B cell (primary cell): ENCODE data around the gene PBOV1. TPM values are rescaled to one million over a fixed set of nuclear protein-coding genes. Genes with fewer than 3 reads are reported as not detected.

Experiments
- ATAC-seq: fragments of 200-7000 bp; cut with Tn5 transposase; one replicate; pipeline ENCODE4 v1.10.0; 2021; ENCODE audit warnings: low read depth, mild to moderate bottlenecking, moderate number of reproducible peaks, moderate library complexity
- CTCF ChIA-PET: fragments of 350-600 bp; sonication (Branson Sonifier 250); formaldehyde crosslinking; loops from one replicate; lab custom pipeline; 2021; ENCODE audit warnings: antibody characterized with exemption, inconsistent platforms; lab: Charles Lee
- POLR2A ChIA-PET: fragments of 350-600 bp; sonication (Branson Sonifier 250); formaldehyde crosslinking; loops from one replicate; lab custom pipeline; 2021; ENCODE audit warnings: antibody characterized with exemption; lab: Charles Lee
- DNase-seq: peaks from one replicate; pipeline ENCODE4 v3.0.0; 2013
- H2AFZ ChIP-seq: 2 replicates; pipeline ENCODE4 v1.6.1; 2012; ENCODE audit warnings: mild to moderate bottlenecking, low read depth, low read length; ENCODE audit not compliant: insufficient read depth, poor library complexity, severe bottlenecking
- H3K27ac ChIP-seq, 2 donors: 1 replicate in 1 of 2; 2 replicates in 1 of 2; pipeline ENCODE4 v1.5.1; 2012 to 2013; ENCODE audit warnings: low read length in 2 of 2, mild to moderate bottlenecking in 2 of 2, moderate library complexity in 1 of 2
- H3K27me3 ChIP-seq, 4 experiments: fragments of 200-600 bp in 1 of 4; sonication (generic) in 1 of 4; replicated peaks in 1 of 4; 1 replicate in 2 of 4; 2 replicates in 2 of 4; pipeline versions ENCODE4 v1.6.1 to v1.7.0; 2013 to 2016; ENCODE audit warnings: low read length in 3 of 4, mild to moderate bottlenecking in 2 of 4, mixed read lengths in 1 of 4, moderate library complexity in 1 of 4; ENCODE audit not compliant: insufficient read depth in 4 of 4, control insufficient read depth in 3 of 4; ENCODE audit errors: control extremely low read depth in 1 of 4
- H3K36me3 ChIP-seq, 2 experiments: replicated peaks in 1 of 2; 1 replicate in 1 of 2; 2 replicates in 1 of 2; pipeline versions ENCODE4 v1.6.1 to v1.7.1; 2013; ENCODE audit warnings: low read length in 1 of 2; ENCODE audit not compliant: insufficient read depth in 2 of 2, control insufficient read depth in 1 of 2; ENCODE audit errors: control extremely low read depth in 1 of 2, extremely low read depth in 1 of 2
- H3K4me1 ChIP-seq, 2 donors: fragments of 200-600 bp in 1 of 2; sonication (generic) in 1 of 2; 1 replicate in 1 of 2; 2 replicates in 1 of 2; pipeline versions ENCODE4 v1.5.1 to v1.6.1; 2013 to 2017; ENCODE audit warnings: low read length in 2 of 2; ENCODE audit not compliant: control insufficient read depth in 2 of 2, insufficient read depth in 2 of 2
- H3K4me2 ChIP-seq: replicated peaks from 2 replicates; pipeline ENCODE3; 2012; ENCODE audit warnings: mild to moderate bottlenecking, low read depth, low read length; ENCODE audit not compliant: poor library complexity, severe bottlenecking
- H3K4me3 ChIP-seq, 5 experiments: fragments of 200-600 bp in 1 of 5; sonication (generic) in 1 of 5; 1 replicate in 3 of 5; 2 replicates in 2 of 5; pipeline versions ENCODE4 v1.5.1 to v1.7.0; 2011 to 2016; ENCODE audit warnings: low read length in 4 of 5, mild to moderate bottlenecking in 4 of 5, low read depth in 2 of 5, control low read depth in 1 of 5, moderate library complexity in 1 of 5; ENCODE audit not compliant: insufficient read depth in 1 of 5; ENCODE audit errors: control extremely low read depth in 1 of 5, extremely low read depth in 1 of 5
- H3K79me2 ChIP-seq: fragments of 200-600 bp; sonication (generic); one replicate; pipeline ENCODE4 v1.6.0; 2016; ENCODE audit warnings: low read length; ENCODE audit not compliant: control insufficient read depth, insufficient read depth
- H3K9ac ChIP-seq: fragments of 200-600 bp; sonication (generic); 2 replicates; pipeline ENCODE4 v1.6.1; 2017; ENCODE audit warnings: mild to moderate bottlenecking, low read length, moderate library complexity
- H3K9me3 ChIP-seq, 3 donors: one replicate each; pipeline versions ENCODE4 v1.6.1 to v1.7.1; 2013; ENCODE audit warnings: low read length in 2 of 3; ENCODE audit not compliant: control insufficient read depth in 2 of 3, insufficient read depth in 1 of 3; ENCODE audit errors: control extremely low read depth in 1 of 3
- H4K20me1 ChIP-seq: 2 replicates; pipeline ENCODE4 v1.6.0; 2012; ENCODE audit warnings: mild to moderate bottlenecking, low read length; ENCODE audit not compliant: insufficient read depth, control insufficient read depth, poor library complexity, severe bottlenecking
- H3K27ac Mint-ChIP-seq: one replicate; pipeline ENCODE4 v1.8.0; 2021; ENCODE audit warnings: mixed read lengths
- H3K27me3 Mint-ChIP-seq: one replicate; pipeline ENCODE4 v1.8.0; 2021; ENCODE audit warnings: mixed read lengths
- H3K4me1 Mint-ChIP-seq: one replicate; pipeline ENCODE4 v1.8.0; 2021; ENCODE audit warnings: mixed read lengths
- H3K4me3 Mint-ChIP-seq: one replicate; pipeline ENCODE4 v1.8.0; 2021; ENCODE audit warnings: mixed read lengths
- H3K9me3 Mint-ChIP-seq: one replicate; pipeline ENCODE4 v1.8.0; 2022; ENCODE audit warnings: mixed read lengths; ENCODE audit not compliant: insufficient read depth
- EZH2 ChIP-seq: IDR thresholded peaks from 2 replicates; pipeline ENCODE4 v1.6.1; 2012; ENCODE audit warnings: borderline replicate concordance, low read depth, mild to moderate bottlenecking, moderate library complexity, low read length; ENCODE audit not compliant: insufficient read depth, poor library complexity, severe bottlenecking
- WGBS: methylation state at CpG from one replicate; pipeline ENCODE4 v1.1.5; 2013; ENCODE audit warnings: missing lambda C conversion rate; ENCODE audit not compliant: insufficient coverage; 5-methylcytosine and 5-hydroxymethylcytosine counted together
- intact Hi-C: fragments of 100-400 bp; cut with micrococcal nuclease; formaldehyde crosslinking; loops from one replicate; pipeline ENCODE4 v1.10.0; 2022
- polyA plus RNA-seq: library from polyadenylated mRNA; depleted of rRNA; stranded (reverse); fragments of >200 nt; gene quantifications from 2 replicates; pipeline ENCODE4 v1.2.3, GENCODE V29; 2012
- total RNA-seq, 2 donors: library from RNA; stranded (reverse); fragments of 120-200 nt in 1 of 2; gene quantifications; 1 replicate in 1 of 2; 2 replicates in 1 of 2; pipeline versions ENCODE4 v1.2.3 to v1.2.4, GENCODE V29; 2013 to 2022
- TF ChIP-seq, protein P1 (sequence below): fragments of 200-600 bp; IDR thresholded peaks from one replicate; pipeline ENCODE4 v1.8.0; 2022; ENCODE audit warnings: antibody characterized with exemption, mild to moderate bottlenecking

The PBOV1 gene
- total and polyA plus RNA-seq, 2 donors (not counting 1 experiment from before 2014, with no cell fraction given) = not detected

DNA sequence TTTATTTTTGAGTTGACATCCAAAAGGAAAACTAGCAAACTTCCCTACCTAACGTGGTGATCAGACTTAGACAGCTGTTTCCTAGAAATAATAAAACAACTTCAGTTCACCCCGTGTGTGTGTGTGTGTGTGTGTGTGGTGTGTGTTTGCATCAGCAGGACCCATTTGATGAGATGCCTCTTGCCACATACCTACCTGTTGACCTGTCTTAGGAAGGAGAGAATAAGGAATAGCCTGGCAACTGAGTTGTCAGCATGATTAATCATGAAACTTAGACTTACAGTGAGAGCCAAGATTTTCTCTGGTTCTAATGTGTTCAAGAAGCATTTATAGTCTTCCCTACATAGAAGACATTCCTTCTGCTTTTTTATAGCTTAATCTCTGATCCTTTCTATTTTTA, 16.1 kb upstream of the PBOV1 start:
- no peaks in the 10 kb centered on the region for H3K9me3 ChIP-seq
- Mint-ChIP-seq H3K27me3 (peaks cover 15% of the 10 kb centered on the region), H3K4me1 (peaks cover 15% of the 10 kb centered on the region), H3K4me3 (no peak overlapping the region), H3K27ac (no peak overlapping the region), H3K9me3 (no peaks in the 10 kb centered on the region)
- no peaks in the 10 kb centered on the region for H3K79me2 ChIP-seq
- no peaks in the 10 kb centered on the region for H3K36me3 ChIP-seq
- H4K20me1 ChIP-seq = no peaks in the 10 kb centered on the region
- CTCF ChIA-PET = no interaction called here
- no peak overlapping the region for H3K4me3 ChIP-seq
- TF ChIP-seq, protein P1, sequence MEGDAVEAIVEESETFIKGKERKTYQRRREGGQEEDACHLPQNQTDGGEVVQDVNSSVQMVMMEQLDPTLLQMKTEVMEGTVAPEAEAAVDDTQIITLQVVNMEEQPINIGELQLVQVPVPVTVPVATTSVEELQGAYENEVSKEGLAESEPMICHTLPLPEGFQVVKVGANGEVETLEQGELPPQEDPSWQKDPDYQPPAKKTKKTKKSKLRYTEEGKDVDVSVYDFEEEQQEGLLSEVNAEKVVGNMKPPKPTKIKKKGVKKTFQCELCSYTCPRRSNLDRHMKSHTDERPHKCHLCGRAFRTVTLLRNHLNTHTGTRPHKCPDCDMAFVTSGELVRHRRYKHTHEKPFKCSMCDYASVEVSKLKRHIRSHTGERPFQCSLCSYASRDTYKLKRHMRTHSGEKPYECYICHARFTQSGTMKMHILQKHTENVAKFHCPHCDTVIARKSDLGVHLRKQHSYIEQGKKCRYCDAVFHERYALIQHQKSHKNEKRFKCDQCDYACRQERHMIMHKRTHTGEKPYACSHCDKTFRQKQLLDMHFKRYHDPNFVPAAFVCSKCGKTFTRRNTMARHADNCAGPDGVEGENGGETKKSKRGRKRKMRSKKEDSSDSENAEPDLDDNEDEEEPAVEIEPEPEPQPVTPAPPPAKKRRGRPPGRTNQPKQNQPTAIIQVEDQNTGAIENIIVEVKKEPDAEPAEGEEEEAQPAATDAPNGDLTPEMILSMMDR = no peak
- no CpG with 5 or more reads among the region's 2 CpGs for WGBS
- peaks cover 6 to 10% of the 10 kb centered on the region in 2 donors for H3K4me1 ChIP-seq
- peaks cover 0 to 3% (median 0%) of the 10 kb centered on the region in 4 experiments for H3K27me3 ChIP-seq
- no peak overlapping the region for H3K9ac ChIP-seq
- no peak overlapping the region for H3K4me2 ChIP-seq
- H2AFZ ChIP-seq = no peak overlapping the region
- ATAC-seq = no peak
- POLR2A ChIA-PET = no interaction called here
- H3K27ac ChIP-seq = no peak overlapping the region
- intact Hi-C loops = no loop called here
- no peak for DNase-seq

DNA sequence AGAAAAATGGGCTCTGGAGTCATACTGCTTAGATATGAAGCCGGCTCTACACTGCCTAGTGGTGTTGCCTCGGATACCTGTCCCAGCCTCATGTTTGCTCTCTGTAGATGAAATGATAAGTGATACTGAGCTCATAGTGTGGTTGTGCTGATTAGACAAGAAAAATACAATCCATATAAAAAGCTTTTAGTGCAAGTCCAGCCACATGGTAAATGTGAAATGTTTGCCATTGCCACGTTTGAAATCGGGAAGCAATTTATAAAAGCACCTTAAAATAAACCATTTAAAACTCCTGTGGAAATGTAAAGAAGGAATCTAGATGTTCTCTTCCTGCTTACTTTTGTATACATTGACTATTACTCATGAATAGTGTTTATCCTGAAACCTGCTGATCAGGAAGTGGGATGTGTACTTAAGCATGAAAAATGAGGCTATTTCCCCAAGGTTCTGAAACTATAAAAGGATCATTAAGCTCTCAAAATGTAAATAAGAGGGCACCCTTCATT, 13.1 kb upstream of the PBOV1 start:
- no CpG with 5 or more reads among the region's 4 CpGs for WGBS
- ChIA-PET CTCF (no interaction called here), POLR2A (no interaction called here)
- Histone ChIP-seq H3K4me3 (no peak overlapping the region), H3K4me1 (peaks cover 6 to 10% of the 10 kb centered on the region in 2 donors), H3K27me3 (peaks cover 0 to 7% (median 2%) of the 10 kb centered on the region in 4 experiments), H3K36me3 (no peaks in the 10 kb centered on the region), H4K20me1 (no peaks in the 10 kb centered on the region), H3K9me3 (no peaks in the 10 kb centered on the region), H3K79me2 (no peaks in the 10 kb centered on the region), H3K4me2 (no peak overlapping the region), H3K27ac (no peak overlapping the region), H2AFZ (no peak overlapping the region), H3K9ac (no peak overlapping the region)
- Mint-ChIP-seq H3K27me3 (peaks cover 11% of the 10 kb centered on the region), H3K27ac (no peak overlapping the region), H3K4me1 (peaks cover 15% of the 10 kb centered on the region), H3K4me3 (no peak overlapping the region), H3K9me3 (no peaks in the 10 kb centered on the region)
- intact Hi-C loops = no loop called here
- ATAC-seq = no peak
- DNase-seq = no peak
- no peak for TF ChIP-seq EZH2
- TF ChIP-seq, protein P1 = no peak
